HEK293T (cell line): ENCODE measurements around the gene PSG4.
"Not testable (repeated sequence)": the region's sequence is repeated elsewhere in the genome, so short reads cannot be mapped to it uniquely, and the experiment has no call there.

Source experiments
- ARNT ChIP-seq: fragments of 450-650 bp; IDR thresholded peaks from 2 replicates; pipeline ENCODE4 v1.6.1; 2017; ENCODE audit warnings: mild to moderate bottlenecking
- CTBP1 ChIP-seq: fragments of 450-650 bp; IDR thresholded peaks from 2 replicates; pipeline ENCODE4 v1.6.1; 2016; ENCODE audit warnings: borderline replicate concordance
- FOXA1 ChIP-seq: fragments of 450-650 bp; IDR thresholded peaks from 2 replicates; pipeline ENCODE4 v1.6.1; 2016; ENCODE audit warnings: mild to moderate bottlenecking
- FOXM1 ChIP-seq: fragments of 450-650 bp; IDR thresholded peaks from 2 replicates; pipeline ENCODE4 v1.6.1; 2017; ENCODE audit warnings: mild to moderate bottlenecking, borderline replicate concordance
- L3MBTL2 ChIP-seq: fragments of 450-650 bp; conservative IDR thresholded peaks from 2 replicates; pipeline ENCODE4 v1.6.1; 2016; ENCODE audit warnings: mild to moderate bottlenecking
- LEF1 ChIP-seq: fragments of 450-650 bp; IDR thresholded peaks from 2 replicates; pipeline ENCODE4 v1.6.1; 2017; ENCODE audit warnings: mild to moderate bottlenecking, borderline replicate concordance
- NFRKB ChIP-seq: fragments of 450-650 bp; IDR thresholded peaks from 2 replicates; pipeline ENCODE4 v1.6.1; 2016; ENCODE audit warnings: mild to moderate bottlenecking, moderate library complexity
- SP1 ChIP-seq: fragments of 450-650 bp; IDR thresholded peaks from 2 replicates; pipeline ENCODE4 v1.6.1; 2017
- SUZ12 ChIP-seq: fragments of 450-650 bp; IDR thresholded peaks from 2 replicates; pipeline ENCODE4 v1.6.1; 2016; ENCODE audit warnings: mild to moderate bottlenecking
- TARDBP ChIP-seq: fragments of 450-650 bp; IDR thresholded peaks from 2 replicates; pipeline ENCODE4 v1.6.1; 2016
- TF ChIP-seq, protein P1 (sequence below): fragments of 450-650 bp; IDR thresholded peaks from 2 replicates; pipeline ENCODE4 v1.6.1; 2016

DNA sequence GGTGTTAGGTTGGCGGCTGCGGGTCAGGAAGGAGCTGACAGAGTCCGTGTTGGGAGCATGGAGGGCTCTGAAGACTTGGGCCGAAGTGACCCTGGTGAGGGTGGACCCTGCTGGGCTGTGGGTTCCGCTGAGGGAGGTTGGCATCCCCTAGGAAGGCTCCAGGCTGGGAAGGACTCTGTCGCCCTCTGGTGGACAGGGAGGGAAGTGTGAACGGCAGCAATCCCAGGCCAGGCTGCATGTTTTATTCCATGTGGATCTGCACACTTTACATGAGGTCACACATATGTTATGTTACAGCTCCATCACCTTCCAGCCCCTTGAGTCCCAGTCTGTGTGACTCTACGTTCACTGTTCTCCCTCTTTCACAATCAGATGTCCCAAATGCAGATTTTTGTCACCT lies 1.7 kb upstream of the PSG4 start:
- not testable (repeated sequence) for TF ChIP-seq LEF1, TARDBP, FOXA1, NFRKB, SP1, CTBP1, SUZ12, ARNT, FOXM1
- peak; percentile 58; the same call in 1 of the 2 replicates for TF ChIP-seq L3MBTL2
- TF ChIP-seq, protein P1, sequence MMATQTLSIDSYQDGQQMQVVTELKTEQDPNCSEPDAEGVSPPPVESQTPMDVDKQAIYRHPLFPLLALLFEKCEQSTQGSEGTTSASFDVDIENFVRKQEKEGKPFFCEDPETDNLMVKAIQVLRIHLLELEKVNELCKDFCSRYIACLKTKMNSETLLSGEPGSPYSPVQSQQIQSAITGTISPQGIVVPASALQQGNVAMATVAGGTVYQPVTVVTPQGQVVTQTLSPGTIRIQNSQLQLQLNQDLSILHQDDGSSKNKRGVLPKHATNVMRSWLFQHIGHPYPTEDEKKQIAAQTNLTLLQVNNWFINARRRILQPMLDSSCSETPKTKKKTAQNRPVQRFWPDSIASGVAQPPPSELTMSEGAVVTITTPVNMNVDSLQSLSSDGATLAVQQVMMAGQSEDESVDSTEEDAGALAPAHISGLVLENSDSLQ = not testable (repeated sequence)
